Measurements from ENCODE around the gene CHCT1. TPM values are rescaled to one million over a fixed set of nuclear protein-coding genes. Genes with fewer than 3 reads are reported as not detected.
A peak's percentile ranks its signal among the peaks of the same experiment; 100 is the strongest.

CHCT1 gene
- total and polyA plus RNA-seq, 2 donors (not counting 1 experiment from before 2014, with no cell fraction given) = not detected

DNA sequence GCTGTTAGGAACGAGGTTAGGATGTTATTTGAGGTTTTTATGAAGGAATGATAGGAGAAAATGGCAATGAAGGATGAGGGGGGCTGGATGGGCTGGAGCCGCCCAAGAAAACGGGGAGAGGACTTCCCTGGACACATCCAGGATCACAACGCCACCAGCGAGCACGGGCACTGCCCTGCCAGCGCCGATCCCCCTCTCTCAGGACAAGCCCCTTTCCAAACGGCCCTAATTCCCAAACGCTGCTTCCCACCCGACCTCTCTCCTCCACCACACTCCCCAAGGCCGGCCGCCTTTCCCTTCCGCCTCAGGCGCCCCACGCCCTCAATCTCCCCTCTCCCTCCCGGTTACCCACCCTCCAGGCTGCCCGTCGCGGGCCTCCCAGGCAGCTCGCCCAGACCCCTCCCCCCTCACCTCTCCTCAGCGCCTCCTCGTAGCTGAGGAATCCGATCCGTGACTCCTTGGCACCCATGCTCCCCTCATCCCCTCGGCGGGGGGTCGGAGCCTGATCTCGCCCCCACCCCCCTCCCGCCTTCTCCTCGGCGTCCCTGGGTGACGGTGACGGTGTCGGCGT is 30.7 kb upstream of the CHCT1 start:
- Mint-ChIP-seq H3K27me3 (no peaks in the 10 kb centered on the region), H3K4me3 (peak overlapping the region; percentile 96), H3K4me1 (peaks cover 64% of the 10 kb centered on the region), H3K9me3 (ENCODE audit: insufficient read depth) (no peaks in the 10 kb centered on the region), H3K27ac (peak overlapping the region; percentile 97)
- ChIA-PET POLR2A (interaction anchor here (0.6 to 1.4 kb wide), 6 partner anchors 11 to 313 kb away, joined by 3 to 6 read pairs (median 4); partner anchors contain the start of genes BCAS3, HEATR6 and PPM1D), CTCF (interaction anchor here (1.2 to 1.4 kb wide), 3 partner anchors 9 to 31 kb away, joined by 4 to 8 read pairs (median 5); partner anchors contain the start of gene CHCT1)
- peak overlapping the region; percentile 52 to 95 (median 86) for H3K4me3 ChIP-seq (ENCODE audit: control extremely low read depth in 1 of 5, extremely low read depth in 1 of 5, insufficient read depth in 1 of 5, low read depth in 2 of 5, low read length in 4 of 5)
- intact Hi-C loops (cut with micrococcal nuclease) = loop anchor here (1.0 to 5.0 kb wide), 5 partner anchors 30 to 499 kb away; partner anchors contain the start of genes HEATR6, PPM1D, RPS6KB1 and TUBD1
- H3K27me3 ChIP-seq (replicated peaks in 1 of 4; ENCODE audit: control extremely low read depth in 1 of 4, control insufficient read depth in 3 of 4, insufficient read depth in 4 of 4, low read length in 3 of 4) = no peaks in the 10 kb centered on the region
- peak overlapping the region; percentile 97 for H2AFZ ChIP-seq (ENCODE audit: insufficient read depth, low read depth, low read length, poor library complexity, severe bottlenecking)
- H4K20me1 ChIP-seq (ENCODE audit: control insufficient read depth, insufficient read depth, low read length, poor library complexity, severe bottlenecking) = no peaks in the 10 kb centered on the region
- TF ChIP-seq, protein P1, sequence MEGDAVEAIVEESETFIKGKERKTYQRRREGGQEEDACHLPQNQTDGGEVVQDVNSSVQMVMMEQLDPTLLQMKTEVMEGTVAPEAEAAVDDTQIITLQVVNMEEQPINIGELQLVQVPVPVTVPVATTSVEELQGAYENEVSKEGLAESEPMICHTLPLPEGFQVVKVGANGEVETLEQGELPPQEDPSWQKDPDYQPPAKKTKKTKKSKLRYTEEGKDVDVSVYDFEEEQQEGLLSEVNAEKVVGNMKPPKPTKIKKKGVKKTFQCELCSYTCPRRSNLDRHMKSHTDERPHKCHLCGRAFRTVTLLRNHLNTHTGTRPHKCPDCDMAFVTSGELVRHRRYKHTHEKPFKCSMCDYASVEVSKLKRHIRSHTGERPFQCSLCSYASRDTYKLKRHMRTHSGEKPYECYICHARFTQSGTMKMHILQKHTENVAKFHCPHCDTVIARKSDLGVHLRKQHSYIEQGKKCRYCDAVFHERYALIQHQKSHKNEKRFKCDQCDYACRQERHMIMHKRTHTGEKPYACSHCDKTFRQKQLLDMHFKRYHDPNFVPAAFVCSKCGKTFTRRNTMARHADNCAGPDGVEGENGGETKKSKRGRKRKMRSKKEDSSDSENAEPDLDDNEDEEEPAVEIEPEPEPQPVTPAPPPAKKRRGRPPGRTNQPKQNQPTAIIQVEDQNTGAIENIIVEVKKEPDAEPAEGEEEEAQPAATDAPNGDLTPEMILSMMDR (IDR thresholded peaks at IDR 0.05) = no peak
- no peak for TF ChIP-seq EZH2 (IDR thresholded peaks at IDR 0.05; ENCODE audit: borderline replicate concordance, insufficient read depth, low read depth, low read length, poor library complexity, severe bottlenecking)
- no peaks in the 10 kb centered on the region for H3K9me3 ChIP-seq (ENCODE audit: control extremely low read depth in 1 of 3, control insufficient read depth in 2 of 3, insufficient read depth in 1 of 3, low read length in 2 of 3)
- peaks cover 52% of the 10 kb centered on the region for H3K79me2 ChIP-seq (ENCODE audit: control insufficient read depth, insufficient read depth, low read length)
- H3K4me1 ChIP-seq (ENCODE audit: control insufficient read depth in 2 of 2, insufficient read depth in 2 of 2, low read length in 2 of 2) = peaks cover 38% of the 10 kb centered on the region in 2 donors
- H3K9ac ChIP-seq (ENCODE audit: low read length) = peak overlapping the region; percentile 93
- ATAC-seq (ENCODE audit: low read depth) = no peak
- DNase-seq = no peak
- WGBS (ENCODE audit: insufficient coverage) = under 1% methylated on average over 34 of the region's 36 CpGs
- peak overlapping the region; percentile 92 to 96 for H3K27ac ChIP-seq (ENCODE audit: low read length in 2 of 2)
- H3K36me3 ChIP-seq (replicated peaks in 1 of 2; ENCODE audit: control extremely low read depth in 1 of 2, control insufficient read depth in 1 of 2, extremely low read depth in 1 of 2, insufficient read depth in 2 of 2, low read length in 1 of 2) = no peaks in the 10 kb centered on the region
- H3K4me2 ChIP-seq (replicated peaks; ENCODE audit: low read depth, low read length, poor library complexity, severe bottlenecking) = peak overlapping the region; percentile 92
